Dendritic cell treated with granulocyte-macrophage colony-stimulating factor and Interleukin-4, amounts not matched to agents 40 ng/mL and 50 ng/mL, for 4 days (primary cell): ENCODE measurements around the gene CAPN2.
A peak's percentile ranks its signal among the peaks of the same experiment; 100 is the strongest.

Source experiments
- H3K27ac Mint-ChIP-seq: one replicate; pipeline ENCODE4 v1.8.0; 2022; ENCODE audit warnings: mild to moderate bottlenecking, mixed read lengths
- H3K27me3 Mint-ChIP-seq: one replicate; pipeline ENCODE4 v1.8.0; 2022; ENCODE audit warnings: mild to moderate bottlenecking, mixed read lengths
- H3K36me3 Mint-ChIP-seq: one replicate; pipeline ENCODE4 v1.8.0; 2022; ENCODE audit warnings: low read depth, mixed read lengths
- H3K4me1 Mint-ChIP-seq: one replicate; pipeline ENCODE4 v1.8.0; 2022; ENCODE audit warnings: low read depth, mixed read lengths
- H3K4me3 Mint-ChIP-seq: one replicate; pipeline ENCODE4 v1.8.0; 2022; ENCODE audit warnings: mild to moderate bottlenecking, moderate library complexity, mixed read lengths
- H3K9me3 Mint-ChIP-seq: one replicate; pipeline ENCODE4 v1.8.0; 2022; ENCODE audit warnings: mixed read lengths
- intact Hi-C: fragments of 100-400 bp; cut with micrococcal nuclease; formaldehyde crosslinking; loops from one replicate; pipeline ENCODE4 v1.15.0; 2022

CAPN2 gene

GRCh38 chr1:223775711-223776074 is 63.4 kb downstream of the CAPN2 start:
- no peaks in the 10 kb centered on the region for H3K27me3 Mint-ChIP-seq
- H3K9me3 Mint-ChIP-seq = no peaks in the 10 kb centered on the region
- H3K27ac Mint-ChIP-seq = no peak overlapping the region
- intact Hi-C loops = loop anchor here (10.0 kb wide), 1 partner anchor 609 kb away; no protein-coding TSS in a partner anchor
- H3K4me1 Mint-ChIP-seq = peaks cover 6% of the 10 kb centered on the region
- peaks cover 95% of the 10 kb centered on the region for H3K36me3 Mint-ChIP-seq
- no peak overlapping the region for H3K4me3 Mint-ChIP-seq

GRCh38 chr1:223776075-223776814 is 63.9 kb downstream of the CAPN2 start:
- H3K4me1 Mint-ChIP-seq = peaks cover 6% of the 10 kb centered on the region
- no peak overlapping the region for H3K4me3 Mint-ChIP-seq
- peaks cover 95% of the 10 kb centered on the region for H3K36me3 Mint-ChIP-seq

DNA sequence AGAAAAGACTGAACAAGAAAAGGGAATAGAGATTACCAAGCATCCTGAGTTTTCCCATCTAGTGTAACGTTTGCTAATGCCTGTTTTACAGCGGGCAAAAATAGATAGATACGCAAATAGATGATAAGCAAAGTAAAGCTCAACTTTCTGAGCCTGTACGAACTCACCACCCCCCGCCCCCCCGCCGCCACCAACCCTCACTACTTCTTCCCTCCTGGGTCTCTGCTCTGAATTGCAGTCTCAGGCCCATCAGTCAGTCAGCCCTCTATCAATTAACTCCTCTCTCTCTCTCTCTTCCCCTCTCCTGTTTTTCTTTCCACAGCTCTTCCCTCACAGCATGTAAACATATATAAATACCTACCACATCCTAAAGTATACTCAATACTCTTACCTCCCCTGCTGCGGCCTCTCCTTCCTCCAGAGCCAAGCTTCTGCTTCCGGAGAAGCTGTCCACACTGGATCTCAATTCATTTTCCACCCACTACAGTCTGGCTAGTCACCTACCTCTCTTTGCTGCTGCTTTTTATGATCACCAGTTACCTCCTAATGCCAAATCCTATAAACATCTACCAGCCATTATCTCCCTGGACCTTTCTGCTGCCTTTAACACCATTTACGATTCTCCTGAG is 64.6 kb downstream of the CAPN2 start:
- intact Hi-C loops = loop anchor here (10.0 kb wide), 1 partner anchor 608 kb away; no protein-coding TSS in a partner anchor
- Mint-ChIP-seq H3K9me3 (no peaks in the 10 kb centered on the region), H3K36me3 (peaks cover 90% of the 10 kb centered on the region), H3K27ac (no peak overlapping the region), H3K27me3 (no peaks in the 10 kb centered on the region), H3K4me1 (peaks cover 6% of the 10 kb centered on the region), H3K4me3 (no peak overlapping the region)

More at GRCh38 chr1:223776075-223776814, 63.9 kb downstream of the CAPN2 start:
- peak overlapping the region; percentile 6 for H3K27ac Mint-ChIP-seq
- H3K27me3 Mint-ChIP-seq = no peaks in the 10 kb centered on the region
- intact Hi-C loops = loop anchor here (10.0 kb wide), 1 partner anchor 609 kb away; no protein-coding TSS in a partner anchor
- H3K9me3 Mint-ChIP-seq = no peaks in the 10 kb centered on the region

DNA sequence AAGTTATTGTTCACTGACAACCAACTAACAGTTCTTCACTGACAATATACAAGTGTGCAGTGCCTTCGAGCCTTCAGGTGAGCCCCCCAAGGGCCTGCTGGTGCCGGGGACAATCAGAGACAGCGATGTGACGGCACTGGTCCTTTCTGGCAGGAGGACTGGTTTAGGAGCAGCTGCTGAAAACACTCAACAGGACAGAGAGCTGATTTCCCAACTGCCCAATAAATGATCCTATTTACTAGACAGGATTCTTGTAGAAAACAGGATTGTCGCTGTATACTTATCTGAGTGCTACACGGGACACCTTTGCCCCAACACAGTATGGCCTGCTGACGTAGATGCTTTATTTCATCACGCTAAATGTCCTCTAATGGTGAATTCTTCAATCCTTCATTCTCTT is 68.0 kb downstream of the CAPN2 start:
- H3K4me3 Mint-ChIP-seq = no peak overlapping the region
- peaks cover 6% of the 10 kb centered on the region for H3K4me1 Mint-ChIP-seq
- intact Hi-C loops = no loop called here
- peaks cover 84% of the 10 kb centered on the region for H3K36me3 Mint-ChIP-seq
- no peak overlapping the region for H3K27ac Mint-ChIP-seq
- H3K9me3 Mint-ChIP-seq = no peaks in the 10 kb centered on the region
- no peaks in the 10 kb centered on the region for H3K27me3 Mint-ChIP-seq

GRCh38 chr1:223780949-223781348 is 68.6 kb downstream of the CAPN2 start:
- Mint-ChIP-seq H3K27ac (no peak overlapping the region), H3K4me1 (peaks cover 6% of the 10 kb centered on the region), H3K27me3 (no peaks in the 10 kb centered on the region), H3K4me3 (no peak overlapping the region), H3K9me3 (no peaks in the 10 kb centered on the region), H3K36me3 (peaks cover 85% of the 10 kb centered on the region)
- intact Hi-C loops = no loop called here

- Mint-ChIP-seq H3K36me3 (peaks cover 87% of the 10 kb centered on the region), H3K27me3 (no peaks in the 10 kb centered on the region), H3K9me3 (no peaks in the 10 kb centered on the region), H3K4me3 (no peak overlapping the region), H3K27ac (no peak overlapping the region), H3K4me1 (no peaks in the 10 kb centered on the region)
- intact Hi-C loops = no loop called here
Observed at GRCh38 chr1:223783676-223784075, 71.3 kb downstream of the CAPN2 start.

DNA sequence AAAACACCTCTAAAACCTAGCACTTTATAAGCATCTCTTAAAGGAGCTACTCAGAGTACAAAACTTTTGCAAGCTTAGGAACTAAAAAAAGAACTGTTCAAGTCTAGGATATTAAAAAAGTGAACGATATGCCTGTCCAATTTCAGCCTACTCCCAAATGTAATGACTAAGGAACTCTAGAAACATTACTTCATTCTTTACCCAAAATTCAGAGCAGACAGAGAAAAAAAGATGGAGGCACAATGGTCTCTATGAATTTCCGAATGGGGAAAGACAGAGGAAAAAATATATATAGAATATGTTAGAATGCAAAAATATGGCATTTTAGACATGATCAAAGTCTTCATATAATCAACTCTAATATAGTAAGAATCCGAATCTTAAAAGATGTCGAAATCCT is 72.2 kb downstream of the CAPN2 start:
- H3K27me3 Mint-ChIP-seq = no peaks in the 10 kb centered on the region
- H3K4me3 Mint-ChIP-seq = no peak overlapping the region
- no peaks in the 10 kb centered on the region for H3K4me1 Mint-ChIP-seq
- H3K36me3 Mint-ChIP-seq = peaks cover 86% of the 10 kb centered on the region
- no peaks in the 10 kb centered on the region for H3K9me3 Mint-ChIP-seq
- no peak overlapping the region for H3K27ac Mint-ChIP-seq
- intact Hi-C loops = no loop called here

GRCh38 chr1:223785808-223786207 is 73.5 kb downstream of the CAPN2 start:
- H3K27ac Mint-ChIP-seq = no peak overlapping the region
- no peaks in the 10 kb centered on the region for H3K9me3 Mint-ChIP-seq
- peaks cover 87% of the 10 kb centered on the region for H3K36me3 Mint-ChIP-seq
- H3K4me1 Mint-ChIP-seq = no peaks in the 10 kb centered on the region
- no peak overlapping the region for H3K4me3 Mint-ChIP-seq
- no peaks in the 10 kb centered on the region for H3K27me3 Mint-ChIP-seq
- intact Hi-C loops = no loop called here

GRCh38 chr1:223788746-223789415 is 76.5 kb downstream of the CAPN2 start:
- Mint-ChIP-seq H3K4me1 (peaks cover 4% of the 10 kb centered on the region), H3K9me3 (no peaks in the 10 kb centered on the region), H3K27me3 (no peaks in the 10 kb centered on the region), H3K27ac (no peak overlapping the region), H3K36me3 (peaks cover 84% of the 10 kb centered on the region), H3K4me3 (no peak overlapping the region)
- intact Hi-C loops = no loop called here

DNA sequence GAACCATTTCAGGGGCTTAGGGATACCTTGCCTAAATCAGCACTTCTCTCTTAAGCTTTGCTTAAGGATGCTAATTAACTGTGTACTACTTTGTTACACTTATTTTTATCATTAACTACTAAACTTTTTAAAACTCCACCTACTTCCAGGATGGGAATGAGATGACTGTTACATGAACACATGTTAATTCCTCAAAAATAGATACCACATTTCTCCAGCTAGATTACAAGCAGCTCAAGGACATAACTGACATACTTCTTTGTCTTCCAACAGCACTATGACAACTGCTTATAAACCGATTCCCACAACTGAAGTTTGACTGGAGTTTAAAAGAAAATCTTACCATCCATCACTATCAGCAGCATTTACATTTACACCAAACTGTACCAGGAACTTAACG is 79.7 kb downstream of the CAPN2 start:
- intact Hi-C loops = no loop called here
- Mint-ChIP-seq H3K9me3 (no peaks in the 10 kb centered on the region), H3K4me3 (no peak overlapping the region), H3K36me3 (peaks cover 81% of the 10 kb centered on the region), H3K27me3 (no peaks in the 10 kb centered on the region), H3K27ac (no peak overlapping the region), H3K4me1 (peaks cover 4% of the 10 kb centered on the region)

- Mint-ChIP-seq H3K4me3 (no peak overlapping the region), H3K27ac (no peak overlapping the region), H3K36me3 (peaks cover 80% of the 10 kb centered on the region), H3K9me3 (no peaks in the 10 kb centered on the region), H3K4me1 (peaks cover 4% of the 10 kb centered on the region), H3K27me3 (no peaks in the 10 kb centered on the region)
- intact Hi-C loops = no loop called here
Observed at GRCh38 chr1:223793716-223794115, 81.4 kb downstream of the CAPN2 start.

DNA sequence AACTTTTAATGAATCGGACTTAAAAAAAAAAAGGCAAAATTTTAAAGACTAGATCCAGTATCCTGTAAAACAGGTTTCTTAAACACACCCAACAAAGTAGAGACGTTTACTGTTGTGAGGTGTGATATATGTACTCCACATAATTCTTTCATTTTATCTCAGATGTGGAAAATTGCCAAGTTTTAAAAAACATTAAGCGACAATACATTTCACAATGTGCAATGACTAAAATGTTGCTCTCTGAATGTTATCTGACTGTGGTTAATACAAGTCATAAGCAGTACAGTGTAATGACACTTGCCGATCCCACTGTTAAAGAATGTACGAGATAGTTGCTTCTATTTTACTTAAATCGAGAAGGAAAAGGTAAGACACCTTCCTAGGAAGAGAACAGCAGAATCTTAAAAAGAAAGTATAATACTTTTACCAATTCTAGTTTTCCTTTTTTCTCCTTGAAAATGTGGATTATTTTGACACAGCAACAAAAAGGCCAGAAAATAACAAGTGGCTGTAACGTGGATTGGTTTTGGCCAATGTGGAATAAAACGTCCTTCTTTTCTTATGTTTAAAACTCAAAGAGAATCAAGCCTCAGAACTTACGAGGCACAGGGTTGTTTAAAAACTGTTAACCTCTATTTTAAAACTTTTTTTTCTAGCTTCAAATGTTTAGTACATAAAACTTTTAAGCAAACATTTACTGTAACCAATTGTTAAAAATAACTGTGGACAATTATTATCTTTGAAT is 82.0 kb downstream of the CAPN2 start:
- no peak overlapping the region for H3K4me3 Mint-ChIP-seq
- no peaks in the 10 kb centered on the region for H3K9me3 Mint-ChIP-seq
- intact Hi-C loops = no loop called here
- no peak overlapping the region for H3K27ac Mint-ChIP-seq
- no peaks in the 10 kb centered on the region for H3K27me3 Mint-ChIP-seq
- peaks cover 80% of the 10 kb centered on the region for H3K36me3 Mint-ChIP-seq
- peaks cover 4% of the 10 kb centered on the region for H3K4me1 Mint-ChIP-seq

DNA sequence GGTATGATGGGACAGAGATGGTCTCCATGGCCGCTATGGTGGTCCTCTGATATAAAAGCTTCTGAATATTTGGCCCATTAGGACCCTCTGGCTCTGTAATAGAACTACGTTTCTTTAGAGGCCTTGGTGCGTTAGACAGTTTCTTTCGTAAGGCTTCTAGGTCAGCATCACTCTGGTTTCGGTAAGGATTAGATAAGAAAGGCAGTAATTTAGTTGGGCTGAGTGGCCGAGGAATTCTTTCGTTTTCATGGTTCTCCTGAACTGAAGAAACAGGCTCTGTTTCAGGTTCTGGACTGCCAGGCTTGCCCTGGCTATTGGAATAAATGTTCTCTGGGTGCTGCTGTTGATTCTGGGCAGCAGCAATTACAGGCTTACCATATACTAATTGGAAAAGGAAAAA is 83.9 kb downstream of the CAPN2 start:
- Mint-ChIP-seq H3K27me3 (no peaks in the 10 kb centered on the region), H3K36me3 (peaks cover 86% of the 10 kb centered on the region), H3K9me3 (no peaks in the 10 kb centered on the region), H3K27ac (no peak overlapping the region), H3K4me1 (peaks cover 9% of the 10 kb centered on the region), H3K4me3 (no peak overlapping the region)
- intact Hi-C loops = no loop called here

DNA sequence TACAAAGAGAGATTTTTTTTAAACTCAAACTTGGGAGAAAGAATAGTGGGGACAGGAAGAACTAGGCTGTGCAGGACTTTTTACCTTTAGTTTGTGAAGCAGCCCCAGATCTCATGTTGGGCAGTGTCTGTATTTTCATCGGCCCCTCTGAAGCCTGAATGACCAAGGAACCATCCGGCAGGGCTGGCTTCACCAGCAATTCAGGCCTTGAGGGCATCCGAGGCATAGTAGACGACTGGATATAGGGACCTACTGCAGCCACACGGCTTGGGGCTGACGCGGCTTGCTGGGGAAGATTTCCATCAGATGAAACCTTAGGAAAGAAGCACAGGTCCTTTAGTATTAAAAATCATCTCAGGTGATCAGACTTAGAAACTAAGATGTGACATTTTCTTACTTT is 89.7 kb downstream of the CAPN2 start:
- Mint-ChIP-seq H3K27ac (no peak overlapping the region), H3K27me3 (no peaks in the 10 kb centered on the region)
- intact Hi-C loops = no loop called here

More for the DNA sequence above, 89.7 kb downstream of the CAPN2 start:
- Mint-ChIP-seq H3K4me1 (peaks cover 5% of the 10 kb centered on the region), H3K4me3 (no peak overlapping the region), H3K36me3 (peaks cover 92% of the 10 kb centered on the region), H3K9me3 (no peaks in the 10 kb centered on the region)
